NCI-H82 (cell line): Measurements from ENCODE around the gene PPFIA1.
A peak's percentile ranks its signal among the peaks of the same experiment; 100 is the strongest.
"Not testable (repeated sequence)": the region's sequence is repeated elsewhere in the genome, so short reads cannot be mapped to it uniquely, and the experiment has no call there.

Source experiments
- DNase-seq: peaks from one replicate; lab custom pipeline; 2025; lab: John Stamatoyannopoulos, UW

Gene PPFIA1

GRCh38 chr11:70251659-70252321, 18.7 kb upstream of the PPFIA1 start:
- peak; percentile 18 for DNase-seq

- DNase-seq: no peak
Observed at GRCh38 chr11:70252844-70253243, 17.6 kb upstream of the PPFIA1 start.

GRCh38 chr11:70255477-70256116, 14.9 kb upstream of the PPFIA1 start:
- DNase-seq: peak; percentile 83

- not testable (repeated sequence) for DNase-seq
Observed at GRCh38 chr11:70259077-70259476, 11.4 kb upstream of the PPFIA1 start.

- DNase-seq: no peak
Observed at GRCh38 chr11:70262951-70263350, 7.5 kb upstream of the PPFIA1 start.

- DNase-seq: no peak
Observed at GRCh38 chr11:70263363-70263762, 7.1 kb upstream of the PPFIA1 start.

- DNase-seq: peak; percentile 20
Observed at GRCh38 chr11:70265341-70265740, 5.1 kb upstream of the PPFIA1 start.

- DNase-seq: no peak
Observed at GRCh38 chr11:70267405-70267950, 3.0 kb upstream of the PPFIA1 start.

GRCh38 chr11:70268526-70268925, 2.0 kb upstream of the PPFIA1 start:
- no peak for DNase-seq

- DNase-seq: peak; percentile 22
Observed at GRCh38 chr11:70270877-70271648, 573 bp downstream of the PPFIA1 start.

GRCh38 chr11:70271649-70271953, 1.1 kb downstream of the PPFIA1 start:
- no peak for DNase-seq

- DNase-seq: no peak
Observed at GRCh38 chr11:70272009-70272408, 1.5 kb downstream of the PPFIA1 start.

- DNase-seq: no peak
Observed at GRCh38 chr11:70278994-70279393, 8.5 kb downstream of the PPFIA1 start.

GRCh38 chr11:70281156-70281609, 10.7 kb downstream of the PPFIA1 start:
- DNase-seq: no peak

- DNase-seq: no peak
Observed at GRCh38 chr11:70282012-70282411, 11.5 kb downstream of the PPFIA1 start.

GRCh38 chr11:70288721-70289120, 18.2 kb downstream of the PPFIA1 start:
- no peak for DNase-seq

- no peak for DNase-seq
Observed at GRCh38 chr11:70289582-70289981, 19.1 kb downstream of the PPFIA1 start.

GRCh38 chr11:70290361-70291065, 20.0 kb downstream of the PPFIA1 start:
- no peak for DNase-seq

GRCh38 chr11:70292166-70292565, 21.7 kb downstream of the PPFIA1 start:
- DNase-seq: no peak

GRCh38 chr11:70292863-70293262, 22.4 kb downstream of the PPFIA1 start:
- DNase-seq: no peak

- not testable (repeated sequence) for DNase-seq
Observed at GRCh38 chr11:70295166-70295565, 24.7 kb downstream of the PPFIA1 start.

- no peak for DNase-seq
Observed at GRCh38 chr11:70296681-70297080, 26.2 kb downstream of the PPFIA1 start.
